CD4-positive, alpha-beta T cell treated with Interferon gamma for 1 hour (primary cell): Measurements from ENCODE around the gene TIMP3.

Source experiments
- DNase-seq: peaks from one replicate; pipeline ENCODE4 v3.0.0-alpha.2; 2020

The TIMP3 gene

DNA sequence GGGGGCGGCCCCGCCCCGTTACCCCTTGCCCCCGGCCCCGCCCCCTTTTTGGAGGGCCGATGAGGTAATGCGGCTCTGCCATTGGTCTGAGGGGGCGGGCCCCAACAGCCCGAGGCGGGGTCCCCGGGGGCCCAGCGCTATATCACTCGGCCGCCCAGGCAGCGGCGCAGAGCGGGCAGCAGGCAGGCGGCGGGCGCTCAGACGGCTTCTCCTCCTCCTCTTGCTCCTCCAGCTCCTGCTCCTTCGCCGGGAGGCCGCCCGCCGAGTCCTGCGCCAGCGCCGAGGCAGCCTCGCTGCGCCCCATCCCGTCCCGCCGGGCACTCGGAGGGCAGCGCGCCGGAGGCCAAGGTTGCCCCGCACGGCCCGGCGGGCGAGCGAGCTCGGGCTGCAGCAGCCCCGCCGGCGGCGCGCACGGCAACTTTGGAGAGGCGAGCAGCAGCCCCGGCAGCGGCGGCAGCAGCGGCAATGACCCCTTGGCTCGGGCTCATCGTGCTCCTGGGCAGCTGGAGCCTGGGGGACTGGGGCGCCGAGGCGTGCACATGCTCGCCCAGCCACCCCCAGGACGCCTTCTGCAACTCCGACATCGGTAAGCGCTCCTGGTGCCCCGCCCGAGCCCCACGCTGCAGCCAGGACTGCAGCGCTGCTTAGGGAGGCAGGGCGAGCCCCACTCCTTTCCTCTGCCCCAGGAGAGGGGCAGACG, at the start of gene TIMP3:
TSS of gene TIMP3 (plus strand) at position 169 of the 700 bp plus-strand sequence. CDS start at position 466, 297 bp downstream.
- no peak for DNase-seq

DNA sequence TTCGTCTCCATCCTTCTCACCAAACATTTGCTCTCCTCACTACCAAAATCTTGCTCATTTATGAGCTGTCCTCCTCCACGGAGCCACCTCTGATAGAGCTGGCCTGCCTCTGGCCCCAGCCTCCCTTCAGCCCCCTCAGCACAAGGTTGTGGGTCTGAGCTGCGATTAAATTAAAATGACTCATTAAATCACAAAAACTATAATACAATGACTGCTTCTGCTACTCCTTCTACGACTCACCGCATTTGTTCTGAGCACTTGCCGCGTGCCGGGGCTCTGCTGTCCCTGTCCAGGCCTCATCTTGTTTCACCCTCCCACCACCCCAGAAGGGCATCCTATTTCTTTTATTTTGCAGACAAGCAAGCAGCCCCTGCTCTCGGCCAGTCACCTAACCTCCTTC, 49.2 kb upstream of the TIMP3 start:
- DNase-seq = no peak

DNA sequence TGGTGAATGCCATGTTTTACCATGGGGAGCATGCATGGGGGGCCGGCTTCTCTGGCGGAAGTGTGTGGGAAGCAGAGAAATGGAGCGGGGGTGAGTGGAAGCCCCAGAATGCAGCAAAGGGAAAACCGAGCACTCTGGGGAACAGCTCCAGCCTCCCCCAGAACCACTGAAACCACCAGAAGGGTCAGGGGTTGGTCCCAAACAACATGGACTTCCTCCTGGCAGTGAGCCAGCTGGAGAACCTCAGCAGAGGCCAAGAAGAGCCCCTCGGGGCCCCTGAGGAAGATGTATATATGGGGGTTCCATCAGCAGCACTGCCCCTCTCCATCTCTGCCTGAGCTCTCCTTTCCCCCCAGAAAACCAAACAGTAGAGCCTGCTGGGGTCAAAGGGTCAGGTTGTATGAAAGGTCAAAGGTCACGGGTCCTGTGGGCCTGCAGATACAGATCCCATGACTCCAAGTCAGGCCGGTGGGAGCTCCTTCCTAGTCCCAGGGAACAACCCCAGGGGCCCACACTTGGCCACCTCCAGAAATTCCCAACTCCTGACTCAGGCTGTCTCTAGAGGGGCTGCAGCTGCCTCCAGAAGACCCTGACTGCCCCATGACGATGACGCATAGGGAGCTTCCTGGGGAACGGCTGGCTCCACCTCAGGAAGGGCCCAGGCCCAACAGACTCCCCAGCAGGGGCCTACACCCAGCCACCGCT, 48.5 kb upstream of the TIMP3 start:
- no peak for DNase-seq

DNA sequence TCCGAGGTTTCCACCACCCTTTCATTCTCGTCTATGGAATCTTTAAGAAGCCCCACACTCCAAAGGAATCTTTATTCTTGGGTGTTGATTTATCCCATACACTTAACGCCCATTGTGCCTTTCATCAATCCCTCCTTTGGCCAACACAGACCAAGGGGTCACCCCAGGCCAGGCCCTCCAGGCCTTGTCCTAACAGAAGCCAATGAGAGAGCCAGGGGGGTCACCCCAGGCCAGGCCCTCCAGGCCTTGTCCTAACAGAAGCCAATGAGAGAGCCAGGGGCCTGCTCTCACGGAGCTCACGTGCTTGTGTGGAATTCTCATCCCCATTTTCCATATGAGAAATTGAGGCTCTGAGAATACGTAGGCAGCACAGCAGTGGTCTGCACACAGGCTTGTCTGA, 47.9 kb upstream of the TIMP3 start:
- no peak for DNase-seq

DNA sequence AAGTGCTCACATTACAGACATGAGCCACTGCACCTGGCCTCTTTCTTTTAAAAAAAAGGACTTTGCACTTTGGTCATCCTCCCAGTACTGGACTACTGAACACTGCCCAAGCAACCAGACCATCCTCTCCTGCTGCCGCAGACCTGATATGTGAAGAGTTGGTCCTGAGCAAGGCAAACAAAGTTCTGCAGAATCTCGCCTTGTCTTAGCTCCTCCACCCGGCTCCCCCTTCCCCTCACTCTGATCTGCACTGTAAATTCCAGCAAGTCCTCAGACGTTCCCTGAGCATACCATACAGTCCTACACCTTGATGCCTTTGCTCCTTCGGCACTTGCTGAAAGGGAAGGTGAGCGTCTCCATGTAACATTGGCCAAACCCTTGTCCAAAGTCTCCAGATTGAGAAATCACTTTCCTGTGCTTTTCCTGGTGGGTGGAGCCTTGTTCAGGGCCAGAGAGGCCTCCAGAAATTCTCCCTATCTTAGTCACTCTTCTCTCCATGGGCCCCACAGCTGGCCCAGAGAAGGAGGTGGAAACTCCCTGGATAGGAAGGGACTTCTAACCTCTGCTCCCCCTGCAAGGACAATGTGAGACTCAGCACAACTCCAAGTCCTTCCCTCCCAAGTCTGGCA, 47.0 kb upstream of the TIMP3 start:
- DNase-seq = no peak

DNA sequence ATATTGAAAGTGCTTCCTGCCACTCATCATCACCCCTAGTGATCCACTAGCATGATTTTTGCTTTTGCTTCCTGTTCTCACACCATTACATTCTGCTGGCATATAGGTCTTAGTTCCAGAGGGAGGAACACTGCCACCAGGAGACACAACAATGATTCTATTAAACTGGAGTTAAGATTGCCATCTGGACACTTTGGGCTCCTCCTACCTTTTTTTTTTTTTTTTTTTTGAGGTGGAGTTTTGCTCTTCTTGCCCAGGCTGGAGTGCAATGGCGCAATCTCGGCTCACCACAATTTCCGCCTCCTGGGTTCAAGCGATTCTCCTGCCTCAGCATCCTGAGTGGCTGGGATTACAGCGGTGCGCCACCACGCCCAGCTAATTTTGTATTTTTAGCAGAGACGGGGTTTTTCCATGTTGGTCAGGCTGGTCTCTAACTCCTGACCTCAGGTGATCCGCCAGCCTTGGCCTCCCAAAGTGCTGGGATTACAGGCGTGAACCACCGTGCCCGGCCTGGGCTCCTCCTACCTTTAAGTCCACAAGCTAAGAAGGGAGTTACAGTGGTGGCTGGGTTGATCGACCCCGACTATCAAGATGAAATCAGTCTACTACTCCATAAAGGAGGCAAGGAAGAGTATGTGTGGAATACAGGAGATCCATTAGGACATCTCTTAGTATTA, 44.3 kb upstream of the TIMP3 start:
- DNase-seq = peak; percentile 12

DNA sequence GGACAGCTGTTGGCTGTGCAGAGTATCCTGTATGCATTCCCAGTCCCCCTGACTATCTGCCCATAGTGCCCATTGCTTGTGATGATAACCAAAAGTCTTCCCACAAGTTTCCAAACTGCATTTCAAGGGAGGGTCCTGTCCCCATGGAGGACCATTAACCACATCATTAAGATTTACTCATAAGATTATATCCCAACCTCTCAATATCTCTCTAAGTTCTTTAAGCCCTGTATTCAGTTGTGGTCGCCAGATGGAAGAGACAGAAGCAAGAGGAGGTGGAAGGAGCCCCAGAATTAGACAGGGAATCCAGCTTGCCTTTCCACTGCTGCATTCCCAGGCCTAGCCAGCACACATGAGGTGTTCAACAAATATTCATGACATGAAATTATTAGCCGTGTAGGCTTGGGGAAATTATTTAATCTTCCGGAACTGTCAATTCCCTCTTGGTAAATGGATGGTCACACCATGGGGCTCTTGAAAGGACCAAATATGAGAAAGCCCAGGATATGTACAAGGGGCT, 42.6 kb upstream of the TIMP3 start:
- DNase-seq = no peak

DNA sequence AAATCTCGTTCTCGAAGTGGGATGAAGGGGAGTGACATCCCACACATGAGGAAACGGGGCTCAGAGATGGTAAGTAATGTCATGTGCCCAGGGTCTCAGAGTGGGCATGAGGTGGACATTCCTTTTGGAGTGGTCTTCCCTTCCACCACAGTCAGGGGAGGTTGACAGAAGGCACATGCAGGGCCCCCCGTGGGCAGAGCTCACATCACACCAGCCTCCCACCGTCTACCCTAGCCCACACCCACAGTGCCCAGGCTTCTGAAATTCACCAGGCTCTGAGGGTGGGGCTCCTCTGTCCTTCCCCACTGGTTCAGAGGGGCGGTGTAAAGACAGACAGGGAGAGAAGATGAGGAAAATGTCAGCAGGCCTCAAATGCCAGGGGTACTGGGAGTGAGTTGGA, 41.1 kb upstream of the TIMP3 start:
- no peak for DNase-seq

DNA sequence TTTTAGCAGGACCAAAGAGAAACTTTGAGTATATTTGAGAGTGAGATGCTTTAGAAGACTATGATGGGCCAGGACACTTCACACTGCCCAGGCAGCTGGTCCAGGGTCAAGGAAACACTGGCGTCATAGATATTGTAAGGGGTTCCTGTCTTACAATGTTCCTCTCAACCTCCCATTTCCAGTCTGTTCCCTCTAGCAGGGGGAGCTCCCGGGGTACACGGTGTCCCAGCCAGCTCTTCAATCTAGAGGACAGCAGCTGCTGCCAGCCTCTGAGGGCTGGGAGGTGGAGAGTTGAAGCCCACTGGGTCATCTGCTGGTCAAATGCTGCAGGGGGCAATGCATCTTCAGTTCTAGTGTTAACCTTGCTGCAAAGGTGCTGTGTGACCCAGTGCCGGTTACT, 40.7 kb upstream of the TIMP3 start:
- no peak for DNase-seq

DNA sequence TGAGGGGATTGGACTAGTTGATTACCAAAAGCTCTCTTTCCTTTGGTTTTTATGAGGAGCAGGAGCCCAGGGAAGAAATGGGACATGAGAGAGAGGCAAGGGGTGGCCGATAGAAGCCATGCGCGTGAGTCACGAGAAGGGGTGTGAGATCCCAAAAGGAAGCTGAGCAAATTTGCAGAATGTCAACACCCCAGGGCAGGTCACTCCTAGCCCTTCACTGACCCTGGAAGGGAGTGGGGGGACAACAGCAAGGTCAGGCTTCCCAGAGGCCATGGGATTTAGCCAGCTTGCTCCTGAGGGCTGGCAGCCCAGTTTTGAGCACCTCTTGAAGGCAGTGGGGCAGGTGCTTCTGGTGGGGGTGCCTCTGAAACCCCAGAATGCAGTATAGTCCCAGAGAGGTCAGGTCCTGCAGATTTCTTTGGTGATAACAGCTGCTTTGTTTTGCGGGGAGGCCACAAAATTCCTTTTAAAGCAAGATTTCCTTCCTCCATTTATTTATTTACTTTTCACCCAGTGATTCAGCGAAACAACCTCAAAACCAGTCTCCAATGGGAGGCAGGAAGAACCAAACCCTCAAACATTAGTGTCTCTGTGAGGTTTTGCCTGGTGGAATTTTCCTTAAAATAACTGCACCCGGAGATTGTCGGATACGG, 40.1 kb upstream of the TIMP3 start:
- DNase-seq = peak; percentile 4

DNA sequence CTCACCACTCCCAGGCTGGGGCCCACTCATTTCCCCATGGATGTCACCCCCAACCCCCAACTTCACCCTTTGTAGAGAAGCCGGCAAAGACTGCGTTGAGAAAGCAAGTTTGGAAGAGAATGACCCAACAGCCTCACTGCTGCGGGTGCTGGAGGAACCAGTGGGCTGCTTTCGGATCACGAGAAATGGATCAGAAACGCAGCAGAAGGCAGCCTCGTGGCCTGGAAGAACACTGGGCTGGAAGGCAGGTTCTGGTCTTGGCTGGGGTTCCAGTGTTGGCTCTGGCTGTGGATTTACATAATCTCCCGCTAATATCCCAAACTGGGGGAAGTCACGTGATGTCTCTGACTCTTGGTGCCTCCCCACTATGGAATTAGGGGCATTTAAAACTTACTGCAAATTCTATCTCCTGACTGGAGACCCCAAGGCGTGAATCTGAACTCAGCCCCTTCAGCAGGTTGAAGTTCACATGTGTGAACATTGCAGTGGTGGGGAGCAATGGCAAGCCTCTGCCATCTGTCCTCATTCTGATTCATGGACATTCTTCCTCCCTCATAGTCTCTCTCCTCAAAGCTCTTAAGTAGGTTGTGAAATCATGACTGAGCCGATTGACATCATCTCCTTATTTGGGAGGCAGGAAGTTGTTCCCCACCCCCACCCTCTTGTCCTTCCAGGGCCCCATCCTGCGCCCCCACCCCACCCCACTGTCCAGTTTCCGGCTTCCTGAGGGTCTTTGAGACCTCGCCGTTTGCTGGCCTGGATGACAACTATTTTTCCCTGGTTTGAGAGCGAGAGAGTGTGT, 37.0 kb upstream of the TIMP3 start:
- DNase-seq = no peak

DNA sequence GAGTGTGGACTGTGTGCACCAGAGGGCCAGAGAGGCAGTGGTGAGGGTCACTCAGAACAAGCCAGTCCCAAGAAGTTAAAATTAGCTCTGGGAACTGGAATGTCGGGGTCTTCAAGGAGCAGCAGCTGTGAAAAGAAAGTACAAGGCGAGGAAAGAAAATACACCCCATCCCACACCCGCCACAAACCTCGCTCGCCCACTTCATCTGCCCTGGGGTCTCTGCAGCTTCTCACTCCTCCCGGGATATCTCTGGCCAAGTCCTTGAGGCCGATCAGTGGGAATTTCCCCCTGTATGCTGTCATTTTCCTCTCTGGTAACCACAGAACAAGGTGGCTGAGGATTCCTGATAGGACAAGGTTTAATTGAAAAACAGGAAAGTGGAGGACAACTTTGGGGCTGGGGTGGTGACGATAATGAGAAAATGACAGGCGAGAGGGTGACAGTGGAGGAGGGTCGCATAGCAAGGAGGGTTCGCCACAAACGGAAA, 36.3 kb upstream of the TIMP3 start:
- no peak for DNase-seq

DNA sequence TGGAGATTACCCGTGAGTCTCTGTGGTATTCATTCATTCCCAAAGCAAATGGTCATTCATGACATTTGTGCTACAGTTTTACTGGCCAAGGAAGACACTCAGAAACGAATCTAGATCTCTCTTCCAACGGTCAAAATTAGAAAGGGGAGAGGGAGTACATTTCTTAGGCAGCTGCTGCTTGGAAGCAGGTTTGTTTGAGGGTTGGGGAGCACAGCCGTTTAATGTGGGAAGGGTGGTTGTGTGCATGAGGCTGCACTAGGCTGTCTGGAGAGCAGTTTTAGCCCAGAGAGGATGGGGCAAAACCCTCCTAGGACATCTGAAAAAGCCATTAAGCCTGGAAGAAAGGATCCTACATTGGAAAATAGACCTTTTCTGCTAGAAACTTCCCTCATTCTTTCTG, 29.7 kb upstream of the TIMP3 start:
- no peak for DNase-seq

DNA sequence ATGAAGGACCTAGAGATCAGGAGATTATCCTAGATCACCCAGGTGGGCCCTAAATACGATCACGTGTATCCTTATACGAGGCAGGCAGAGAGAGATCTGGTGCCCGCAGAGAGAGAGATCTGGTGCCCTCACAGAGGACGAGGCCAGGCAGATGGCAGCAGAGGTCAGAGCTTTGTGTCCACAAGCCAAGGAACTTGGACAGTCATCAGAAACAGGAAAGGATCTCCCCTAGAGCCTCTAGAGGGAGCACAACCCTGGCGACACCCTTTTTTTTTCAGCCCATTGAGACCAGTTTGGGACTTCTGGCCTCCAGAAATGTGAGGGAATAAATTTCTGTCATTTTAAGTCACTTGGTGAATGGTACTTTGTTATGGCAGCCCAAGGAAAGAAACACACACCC, 25.5 kb upstream of the TIMP3 start:
- no peak for DNase-seq

DNA sequence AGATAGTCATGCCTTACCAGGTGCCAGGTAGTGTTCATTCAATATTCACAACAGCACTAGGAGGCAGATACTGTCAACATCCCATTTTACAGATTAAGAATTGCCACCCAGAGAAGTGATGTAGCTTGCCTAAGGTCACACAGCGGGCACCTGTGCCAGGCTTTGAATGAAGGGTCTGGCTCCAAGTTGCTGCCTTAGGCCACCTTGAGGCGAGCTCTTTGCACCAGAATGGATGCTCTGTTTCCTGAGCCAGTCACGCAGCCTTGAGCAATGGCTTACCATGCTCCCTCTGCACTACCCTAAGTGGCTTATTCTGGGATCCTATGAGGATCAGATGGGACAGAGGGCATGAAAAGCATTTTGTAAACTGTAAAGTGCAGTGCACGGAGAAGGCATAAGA, 25.1 kb upstream of the TIMP3 start:
- DNase-seq = no peak

DNA sequence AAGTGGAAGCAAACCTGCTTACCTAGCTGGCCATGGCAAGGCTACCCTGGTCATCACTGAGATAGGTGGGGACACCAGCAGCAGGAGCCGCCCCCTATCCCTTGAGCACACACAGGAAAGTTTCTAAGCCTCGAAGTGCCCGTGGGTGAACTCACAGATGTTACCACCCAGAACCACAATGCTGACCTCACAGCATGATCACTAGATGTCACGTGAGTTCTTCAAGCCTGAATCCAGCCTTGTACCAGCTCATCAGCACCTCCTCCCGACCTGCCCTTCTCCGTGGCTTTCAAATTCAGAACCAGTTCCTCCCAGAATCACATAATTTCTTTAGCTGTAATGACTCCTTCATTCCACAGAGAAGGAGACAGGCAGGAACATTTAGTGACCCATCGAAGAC, 24.7 kb upstream of the TIMP3 start:
- DNase-seq = no peak

DNA sequence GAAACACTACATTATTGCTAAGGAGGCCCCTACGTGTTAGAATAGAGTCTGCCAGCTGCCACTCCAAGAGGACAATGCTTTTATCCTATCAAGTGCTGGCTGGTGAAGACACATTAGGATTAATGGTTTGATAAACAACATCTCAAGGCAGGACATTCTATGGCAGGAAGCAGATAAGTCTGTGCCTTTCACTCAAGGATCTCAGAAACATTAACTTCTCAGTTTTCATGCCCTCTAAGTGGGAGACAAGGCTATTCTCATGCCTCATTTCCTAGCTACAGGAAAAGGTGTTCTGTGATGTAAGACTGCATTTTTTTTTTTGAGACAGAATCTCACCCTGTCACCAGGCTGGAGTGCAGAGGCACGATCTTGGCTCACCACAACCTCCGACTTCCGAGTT, 23.5 kb upstream of the TIMP3 start:
- DNase-seq = no peak

DNA sequence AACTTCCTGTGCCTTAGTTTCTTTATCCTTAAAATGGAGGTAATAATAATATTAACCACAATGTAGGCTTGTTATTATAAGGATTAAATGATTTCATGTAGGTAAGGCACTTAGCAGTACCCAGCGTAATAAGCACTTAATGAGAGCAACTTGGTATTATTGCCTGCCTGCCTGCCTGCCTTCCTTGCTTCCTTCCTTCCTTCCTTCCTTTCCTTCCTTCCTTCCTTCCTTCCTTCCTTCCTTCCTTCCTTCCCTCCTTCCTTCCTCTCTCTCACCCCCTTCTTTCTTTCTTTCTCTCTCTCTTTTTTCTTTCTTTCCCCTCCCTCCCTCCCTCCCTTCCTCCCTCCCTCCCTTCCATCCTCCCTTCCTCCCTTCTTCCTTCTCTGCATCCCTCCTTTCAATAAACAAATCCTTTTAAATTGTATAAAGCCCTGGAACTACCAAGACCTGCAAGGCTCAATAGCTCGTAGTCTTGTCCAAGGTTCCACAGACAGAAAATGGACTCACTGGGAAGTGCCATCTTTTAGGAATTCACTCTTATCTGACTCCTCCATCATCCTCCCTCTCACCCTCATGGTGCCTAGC, 20.7 kb upstream of the TIMP3 start:
- no peak for DNase-seq

DNA sequence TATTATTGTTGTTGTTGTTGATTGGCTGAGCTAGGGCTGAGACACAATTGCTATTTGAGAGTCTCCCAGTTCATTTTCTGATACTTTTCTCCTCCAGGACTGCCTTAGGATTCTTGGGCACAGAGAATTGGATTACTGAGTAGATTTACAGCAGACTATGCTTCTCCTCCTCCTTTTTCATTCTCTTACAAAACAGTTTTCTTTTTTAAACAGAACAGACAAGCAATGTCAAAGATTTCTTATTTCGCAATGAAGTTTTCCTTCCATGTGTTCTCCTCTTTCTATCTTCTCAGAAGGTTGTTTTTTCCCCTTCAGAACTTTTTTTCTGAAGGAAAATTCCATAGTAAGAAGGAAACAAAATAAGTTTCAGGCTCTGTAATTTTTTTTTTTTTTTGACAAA, 19.8 kb upstream of the TIMP3 start:
- DNase-seq = no peak

DNA sequence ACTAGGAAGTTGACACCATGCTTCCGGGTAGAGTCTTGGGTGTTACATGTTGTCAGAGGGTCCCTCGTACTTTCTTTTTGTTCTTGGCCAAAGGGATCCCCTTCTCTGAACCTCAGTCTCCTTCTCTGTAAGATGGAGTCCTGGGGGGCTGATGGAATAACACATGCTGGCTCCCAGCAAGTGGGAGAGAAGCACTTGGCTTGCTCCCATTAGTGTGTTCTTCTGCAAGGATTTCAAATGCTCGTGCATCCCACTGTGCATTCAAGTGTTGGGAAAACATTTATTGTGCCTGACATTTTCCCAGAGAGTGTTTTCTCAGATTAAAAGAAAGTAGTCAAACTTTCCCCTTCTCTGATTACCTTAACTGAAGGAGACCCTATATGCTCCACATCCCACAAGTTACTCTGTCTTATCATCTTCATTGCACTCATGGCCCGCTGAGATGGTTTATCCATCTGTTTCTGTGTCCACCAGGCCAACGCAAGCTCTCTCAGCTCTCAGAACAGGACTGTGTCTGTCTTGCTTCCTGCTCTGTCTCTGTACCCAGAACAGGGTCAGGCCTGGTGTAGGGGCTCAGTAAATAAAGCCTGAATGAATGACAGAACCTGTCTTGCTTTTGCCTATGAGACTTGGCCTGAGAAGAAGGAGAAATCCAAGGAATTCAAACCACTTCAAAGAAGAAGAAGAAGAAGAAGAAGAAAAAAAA, 16.0 kb upstream of the TIMP3 start:
- no peak for DNase-seq

DNA sequence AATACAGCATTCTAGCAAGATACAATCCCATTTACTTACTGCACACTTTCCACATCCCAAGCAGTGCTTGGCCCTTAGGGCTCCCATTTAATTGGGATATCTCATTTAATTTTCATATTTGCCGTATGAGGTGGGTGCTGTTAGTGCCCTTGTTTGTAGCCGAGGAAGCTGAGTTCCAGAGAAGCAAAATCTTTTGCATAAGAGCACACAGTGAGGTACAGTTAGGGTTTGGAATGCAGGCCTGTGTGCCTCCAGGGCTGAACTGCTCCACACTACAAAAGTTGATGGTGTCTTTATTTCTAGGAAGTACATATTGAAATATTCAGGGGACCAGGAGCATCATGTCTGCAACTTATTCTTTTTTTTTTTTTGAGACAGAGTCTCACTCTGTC, 15.5 kb upstream of the TIMP3 start:
- DNase-seq = no peak
